DOHH2 (cell line): ENCODE results near the gene C1QBP.
A peak's percentile ranks its signal among the peaks of the same experiment; 100 is the strongest.

Experiments used
- H3F3A ChIP-seq: fragments of 200-600 bp; sonication (generic), shearing (Covaris generic); 2 replicates; pipeline ENCODE4 v1.6.0; 2016; ENCODE audit warnings: antibody characterized with exemption, mild to moderate bottlenecking; ENCODE audit not compliant: control insufficient read depth, insufficient read depth
- H3K27ac ChIP-seq: fragments of 200-600 bp; sonication (generic); 2 replicates; pipeline ENCODE4 v1.5.1; 2014; ENCODE audit warnings: low read depth, mild to moderate bottlenecking, low read length, moderate library complexity
- H3K27me3 ChIP-seq: fragments of 200-600 bp; sonication (generic); 2 replicates; pipeline ENCODE4 v1.6.1; 2014; ENCODE audit warnings: mild to moderate bottlenecking, low read length, mixed read lengths; ENCODE audit not compliant: control insufficient read depth
- H3K36me3 ChIP-seq: fragments of 200-600 bp; sonication (generic); 2 replicates; pipeline ENCODE4 v1.6.1; 2014; ENCODE audit warnings: mild to moderate bottlenecking, low read length, moderate library complexity, mixed read lengths; ENCODE audit not compliant: control insufficient read depth
- H3K4me1 ChIP-seq: fragments of 200-600 bp; sonication (generic); 2 replicates; pipeline ENCODE4 v1.6.1; 2014; ENCODE audit warnings: mild to moderate bottlenecking, low read length, mixed read lengths; ENCODE audit not compliant: control insufficient read depth
- H3K4me2 ChIP-seq: fragments of 200-600 bp; sonication (generic); 2 replicates; pipeline ENCODE4 v1.6.0; 2014; ENCODE audit warnings: mild to moderate bottlenecking, low read length, moderate library complexity
- H3K4me3 ChIP-seq: fragments of 200-600 bp; sonication (generic); 2 replicates; pipeline ENCODE4 v1.5.1; 2014; ENCODE audit warnings: mild to moderate bottlenecking, low read length, mixed read lengths
- H3K79me2 ChIP-seq: fragments of 200-600 bp; sonication (generic); 2 replicates; pipeline ENCODE4 v1.6.1; 2014; ENCODE audit warnings: mild to moderate bottlenecking, low read length, mixed read lengths; ENCODE audit not compliant: control insufficient read depth
- H3K9me2 ChIP-seq: fragments of 200-600 bp; sonication (generic); replicated peaks from 2 replicates; pipeline ENCODE4 v1.6.1; 2014; ENCODE audit warnings: mild to moderate bottlenecking, low read length, mixed read lengths; ENCODE audit not compliant: control insufficient read depth
- H3K9me3 ChIP-seq: fragments of 200-600 bp; sonication (generic); 2 replicates; pipeline ENCODE4 v1.6.1; 2014; ENCODE audit warnings: antibody characterized with exemption, low read length, mixed read lengths; ENCODE audit not compliant: control insufficient read depth, insufficient read depth
- H4K20me1 ChIP-seq: fragments of 200-600 bp; sonication (generic); 2 replicates; pipeline ENCODE4 v1.6.0; 2014; ENCODE audit warnings: low read depth, mild to moderate bottlenecking, antibody characterized with exemption, low read length, moderate library complexity; ENCODE audit not compliant: control insufficient read depth, insufficient read depth
- EZH2phosphoT487 ChIP-seq: fragments of 200-600 bp; sonication (generic); IDR thresholded peaks from 2 replicates; pipeline ENCODE4 v1.6.1; 2017; ENCODE audit warnings: borderline replicate concordance, mild to moderate bottlenecking, antibody characterized with exemption, low read length, moderate library complexity, mixed read lengths
- TF ChIP-seq, protein P1 (sequence below): fragments of 200-600 bp; sonication (generic); IDR thresholded peaks from one replicate; pipeline ENCODE4 v1.5.1; 2014; ENCODE audit warnings: antibody characterized with exemption, mild to moderate bottlenecking, low read depth, low read length; ENCODE audit not compliant: poor library complexity, severe bottlenecking

Gene C1QBP

DNA sequence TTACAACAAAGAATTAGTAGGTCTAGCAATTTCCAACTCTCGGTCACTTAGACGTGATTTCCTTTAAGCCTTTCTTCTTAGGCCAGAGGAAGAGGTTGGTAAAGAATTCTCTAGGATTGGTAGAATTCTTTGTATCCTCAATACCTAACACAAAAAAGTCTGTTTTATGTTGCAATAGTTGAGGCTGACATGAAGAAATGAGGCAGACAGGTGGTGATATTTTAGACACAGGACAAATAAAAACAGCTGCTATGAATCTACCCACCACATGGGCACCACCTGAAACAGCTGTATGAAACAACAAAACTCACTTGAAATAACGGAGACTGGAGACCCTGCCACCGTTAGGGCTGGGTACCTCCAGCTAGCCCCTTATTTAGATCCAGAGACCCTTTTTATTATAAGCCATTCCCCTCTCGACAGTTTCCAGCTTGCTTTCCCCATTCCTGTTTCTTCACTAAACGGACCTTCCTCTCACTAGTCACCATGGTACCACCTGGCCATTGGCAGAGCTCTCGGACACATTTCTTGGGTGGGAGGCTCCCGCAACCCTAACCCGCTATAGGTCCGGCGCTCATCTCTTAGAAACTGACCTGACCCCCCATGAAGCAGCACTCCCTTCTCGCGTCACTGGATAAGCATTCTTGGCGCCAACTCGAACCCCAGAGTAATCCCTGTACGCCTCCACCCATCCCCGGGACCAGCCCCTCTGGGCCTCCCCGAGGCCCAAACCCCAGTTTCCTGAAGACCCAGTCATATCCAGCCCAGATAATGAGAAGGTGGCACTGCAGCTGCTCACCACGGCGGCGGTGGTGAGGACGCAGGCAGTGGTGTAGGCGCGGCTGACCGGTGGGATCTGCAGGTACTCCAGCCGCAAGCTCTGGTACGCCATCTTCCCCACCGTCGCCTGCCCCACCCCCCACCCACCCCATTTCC lies 46.6 kb upstream of the C1QBP start, which contains the start of gene DERL2:
TSS of gene DERL2 (minus strand) at position 909 of the 936 bp plus-strand sequence. CDS start at position 892, 17 bp downstream.
- Histone ChIP-seq H3K4me1 (peaks cover 27% of the 10 kb centered on the region), H3K9me3 (no peaks in the 10 kb centered on the region), H3K27me3 (no peaks in the 10 kb centered on the region), H3K4me3 (peak within 1 kb of the TSS; percentile 92), H3K36me3 (peaks cover 82% of the 10 kb centered on the region), H4K20me1 (peaks cover 11% of the 10 kb centered on the region; the same call in 1 of the 2 replicates), H3K79me2 (peaks cover 88% of the 10 kb centered on the region), H3F3A (peaks cover 3% of the 10 kb centered on the region; the same call in 1 of the 2 replicates), H3K4me2 (peak within 1 kb of the TSS; percentile 89), H3K9me2 (no peaks in the 10 kb centered on the region), H3K27ac (peak within 1 kb of the TSS; percentile 94)
- no peak for TF ChIP-seq EZH2phosphoT487
- TF ChIP-seq, protein P1, sequence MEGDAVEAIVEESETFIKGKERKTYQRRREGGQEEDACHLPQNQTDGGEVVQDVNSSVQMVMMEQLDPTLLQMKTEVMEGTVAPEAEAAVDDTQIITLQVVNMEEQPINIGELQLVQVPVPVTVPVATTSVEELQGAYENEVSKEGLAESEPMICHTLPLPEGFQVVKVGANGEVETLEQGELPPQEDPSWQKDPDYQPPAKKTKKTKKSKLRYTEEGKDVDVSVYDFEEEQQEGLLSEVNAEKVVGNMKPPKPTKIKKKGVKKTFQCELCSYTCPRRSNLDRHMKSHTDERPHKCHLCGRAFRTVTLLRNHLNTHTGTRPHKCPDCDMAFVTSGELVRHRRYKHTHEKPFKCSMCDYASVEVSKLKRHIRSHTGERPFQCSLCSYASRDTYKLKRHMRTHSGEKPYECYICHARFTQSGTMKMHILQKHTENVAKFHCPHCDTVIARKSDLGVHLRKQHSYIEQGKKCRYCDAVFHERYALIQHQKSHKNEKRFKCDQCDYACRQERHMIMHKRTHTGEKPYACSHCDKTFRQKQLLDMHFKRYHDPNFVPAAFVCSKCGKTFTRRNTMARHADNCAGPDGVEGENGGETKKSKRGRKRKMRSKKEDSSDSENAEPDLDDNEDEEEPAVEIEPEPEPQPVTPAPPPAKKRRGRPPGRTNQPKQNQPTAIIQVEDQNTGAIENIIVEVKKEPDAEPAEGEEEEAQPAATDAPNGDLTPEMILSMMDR, result no peak

- H3K4me3 ChIP-seq, result no peak overlapping the region
- no peak overlapping the region for H3K4me2 ChIP-seq
- no peaks in the 10 kb centered on the region for H3F3A ChIP-seq
- peaks cover 16% of the 10 kb centered on the region for H3K4me1 ChIP-seq
- H3K36me3 ChIP-seq, result peaks cover 82% of the 10 kb centered on the region
- H3K9me3 ChIP-seq, result no peaks in the 10 kb centered on the region
- TF ChIP-seq, protein P1, result no peak
- no peak for TF ChIP-seq EZH2phosphoT487
- H3K27me3 ChIP-seq, result no peaks in the 10 kb centered on the region
- H3K79me2 ChIP-seq, result peaks cover 59% of the 10 kb centered on the region
- no peaks in the 10 kb centered on the region for H3K9me2 ChIP-seq
- no peak overlapping the region for H3K27ac ChIP-seq
- H4K20me1 ChIP-seq, result peaks cover 4% of the 10 kb centered on the region; the same call in 1 of the 2 replicates
These were observed 42.5 kb upstream of the C1QBP start for GRCh38 chr17:5481451-5481850.

- Histone ChIP-seq H3K79me2 (peaks cover 58% of the 10 kb centered on the region), H3K36me3 (peaks cover 86% of the 10 kb centered on the region), H3K4me3 (no peak overlapping the region)
These were observed 42.0 kb upstream of the C1QBP start for GRCh38 chr17:5480962-5481361.

More at GRCh38 chr17:5480962-5481361, 42.0 kb upstream of the C1QBP start:
- TF ChIP-seq, protein P1, result no peak
- TF ChIP-seq EZH2phosphoT487, result no peak
- no peaks in the 10 kb centered on the region for H3K9me2 ChIP-seq
- peaks cover 4% of the 10 kb centered on the region; the same call in 1 of the 2 replicates for H4K20me1 ChIP-seq
- peaks cover 16% of the 10 kb centered on the region for H3K4me1 ChIP-seq
- no peak overlapping the region for H3K27ac ChIP-seq
- no peaks in the 10 kb centered on the region for H3K27me3 ChIP-seq
- no peak overlapping the region for H3K4me2 ChIP-seq
- no peaks in the 10 kb centered on the region for H3F3A ChIP-seq
- H3K9me3 ChIP-seq, result no peaks in the 10 kb centered on the region
